Endothelial cell of umbilical vein (primary cell): ENCODE data around the gene MLC1. TPM values are rescaled to one million over a fixed set of nuclear protein-coding genes. Genes with fewer than 3 reads are reported as not detected.

Source experiments
- BruUV-seq: library from RNA; stranded (reverse); fragments of 400-500 nt; replicated peaks from 2 replicates; lab custom pipeline; 2021; lab: Mats Ljungman, UMichigan
- CTCF ChIA-PET: fragments of 300-600, 350-600 bp; sonication (Branson Sonifier 250); formaldehyde crosslinking; loops from one replicate; lab custom pipeline; 2021; ENCODE audit warnings: antibody characterized with exemption, inconsistent platforms; lab: Charles Lee
- POLR2A ChIA-PET: fragments of 300-600, 350-600 bp; sonication (Branson Sonifier 250); formaldehyde crosslinking; loops from one replicate; lab custom pipeline; 2021; ENCODE audit warnings: antibody characterized with exemption, inconsistent platforms; lab: Charles Lee
- DNase-seq: peaks from one replicate; pipeline ENCODE4 v3.0.0-alpha.2; 2011; ENCODE audit warnings: low read depth, low spot score
- FAIRE-seq: peaks from 2 replicates; lab custom pipeline; 2011; peaks lifted over from hg19 to GRCh38; lab: Jason Lieb, UNC
- H2AFZ ChIP-seq: 2 replicates; pipeline ENCODE4 v1.6.0; 2012; ENCODE audit warnings: low read depth, low read length, control low read depth, inconsistent platforms
- H3K27ac ChIP-seq: 2 replicates; pipeline ENCODE4 v1.5.1; 2011; ENCODE audit warnings: low read depth, mild to moderate bottlenecking, control low read depth, low read length, moderate library complexity; ENCODE audit not compliant: insufficient read depth
- H3K27me3 ChIP-seq, 2 experiments: 2 replicates each; pipeline versions ENCODE4 v1.6.0 to v1.6.1; 2011; ENCODE audit warnings: low read length in 2 of 2, mixed read lengths in 1 of 2; ENCODE audit not compliant: control insufficient read depth in 2 of 2, insufficient read depth in 2 of 2
- H3K36me3 ChIP-seq, 2 experiments: 2 replicates in 1 of 2; 3 replicates in 1 of 2; pipeline ENCODE4 v1.5.1; 2011; ENCODE audit warnings: low read length in 2 of 2, mild to moderate bottlenecking in 1 of 2, moderate library complexity in 1 of 2; ENCODE audit not compliant: control insufficient read depth in 2 of 2, insufficient read depth in 2 of 2; ENCODE audit errors: extremely low read depth in 1 of 2
- H3K4me1 ChIP-seq: 3 replicates; pipeline ENCODE4 v1.5.1; 2011; ENCODE audit warnings: mild to moderate bottlenecking, low read length; ENCODE audit not compliant: control insufficient read depth, insufficient read depth; ENCODE audit errors: extremely low read depth
- H3K4me2 ChIP-seq: 2 replicates; pipeline ENCODE4 v1.6.1; 2011; ENCODE audit warnings: low read length, control low read depth, mixed read lengths; ENCODE audit not compliant: insufficient read depth
- H3K4me3 ChIP-seq, 3 experiments: fragments of 200-600 bp in 1 of 3; sonication (generic), shearing (Covaris generic) in 1 of 3; replicated peaks in 1 of 3; 2 replicates each; pipeline ENCODE4 v1.5.1; 2011 to 2016; ENCODE audit warnings: control low read depth in 3 of 3, low read length in 3 of 3, mild to moderate bottlenecking in 2 of 3, inconsistent platforms in 1 of 3, low read depth in 1 of 3, moderate library complexity in 1 of 3; ENCODE audit not compliant: insufficient read depth in 1 of 3
- H3K79me2 ChIP-seq: 2 replicates; pipeline ENCODE4 v1.6.0; 2012; ENCODE audit warnings: low read length, inconsistent platforms; ENCODE audit not compliant: control insufficient read depth, insufficient read depth
- H3K9ac ChIP-seq: replicated peaks from 2 replicates; pipeline ENCODE3; 2011; ENCODE audit warnings: low read length, control low read depth; ENCODE audit not compliant: insufficient read depth; ENCODE audit errors: extremely low read depth
- H3K9me1 ChIP-seq: replicated peaks from 3 replicates; pipeline ENCODE4 v1.6.0; 2011; ENCODE audit warnings: mild to moderate bottlenecking, low read length; ENCODE audit not compliant: control insufficient read depth, insufficient read depth; ENCODE audit errors: extremely low read depth
- H3K9me3 ChIP-seq: replicated peaks from 2 replicates; pipeline ENCODE4 v1.5.1; 2012; ENCODE audit warnings: low read length, inconsistent platforms; ENCODE audit not compliant: control insufficient read depth, insufficient read depth
- H4K20me1 ChIP-seq: replicated peaks from 2 replicates; pipeline ENCODE3; 2011; ENCODE audit warnings: mild to moderate bottlenecking, low read length; ENCODE audit not compliant: control insufficient read depth, insufficient read depth; ENCODE audit errors: extremely low read depth
- EZH2 ChIP-seq: IDR thresholded peaks from 2 replicates; pipeline ENCODE4 v1.6.1; 2012; ENCODE audit warnings: borderline replicate concordance, low read depth, mild to moderate bottlenecking, moderate library complexity, low read length, inconsistent platforms; ENCODE audit not compliant: severe bottlenecking
- FOS ChIP-seq: IDR thresholded peaks from 2 replicates; pipeline ENCODE4 v1.6.1; 2011; ENCODE audit warnings: mild to moderate bottlenecking, low read length, moderate library complexity, borderline replicate concordance; ENCODE audit not compliant: insufficient read depth
- GATA2 ChIP-seq: IDR thresholded peaks from 2 replicates; pipeline ENCODE4 v1.7.0; 2011; ENCODE audit warnings: low read depth, mild to moderate bottlenecking, moderate library complexity, mixed read lengths, low read length; ENCODE audit not compliant: insufficient read length, insufficient read depth
- JUN ChIP-seq: IDR thresholded peaks from 2 replicates; pipeline ENCODE4 v1.6.1; 2011; ENCODE audit warnings: borderline replicate concordance, low read depth; ENCODE audit not compliant: insufficient read length, insufficient read depth
- MYC ChIP-seq: IDR thresholded peaks from one replicate; pipeline ENCODE4 v1.6.1; 2011; ENCODE audit warnings: mild to moderate bottlenecking, low read depth, low read length
- POLR2A ChIP-seq: IDR thresholded peaks from 2 replicates; pipeline ENCODE4 v1.6.1; 2012; ENCODE audit warnings: low read depth, mild to moderate bottlenecking, control low read depth, low read length
- POLR2AphosphoS5 ChIP-seq: IDR thresholded peaks from 2 replicates; pipeline ENCODE4 v1.6.1; 2012; ENCODE audit warnings: low read depth, mild to moderate bottlenecking, control low read depth, low read length, moderate library complexity; ENCODE audit not compliant: insufficient read depth
- dilution Hi-C: fragments of 300-500 bp; cut with MboI; formaldehyde crosslinking; loops from one replicate; pipeline ENCODE4 v1.15.0; 2019; ENCODE audit warnings: low sequenced_read_pairs; ENCODE audit not compliant: extremely low pct_ligation_motif_present
- intact Hi-C: fragments of 100-400 bp; cut with micrococcal nuclease; formaldehyde crosslinking; loops from one replicate; pipeline ENCODE4 v1.10.0; 2022
- polyA plus RNA-seq, 4 experiments: library from polyadenylated mRNA; depleted of rRNA in 3 of 4; stranded (reverse) in 3 of 4; unstranded in 1 of 4; fragments of >200 nt; gene quantifications; 2 replicates each; pipeline versions ENCODE4 v1.2.1 to v1.2.3, GENCODE V29; 2011 to 2012; ENCODE audit warnings: missing spikeins in 1 of 4
- total RNA-seq: library from RNA; stranded (reverse); gene quantifications from 2 replicates; pipeline ENCODE4 v1.2.3, GENCODE V29; 2021
- TF ChIP-seq, protein P1 (sequence below): IDR thresholded peaks from 2 replicates; pipeline ENCODE4 v1.6.1; 2011; ENCODE audit not compliant: insufficient read depth, insufficient read length
- TF ChIP-seq, protein P2 (sequence below), 2 donors: IDR thresholded peaks; 1 replicate in 1 of 2; 2 replicates in 1 of 2; pipeline ENCODE4 v1.5.1; 2011; ENCODE audit warnings: low read length in 2 of 2, mild to moderate bottlenecking in 2 of 2, moderate library complexity in 2 of 2, control low read depth in 1 of 2, inconsistent platforms in 1 of 2, low read depth in 1 of 2; ENCODE audit not compliant: insufficient read depth in 1 of 2; ENCODE audit errors: extremely low read depth in 1 of 2

Gene MLC1
- total and polyA plus RNA-seq, 2 donors (not counting 3 experiments of a cell fraction or from before 2014, with no cell fraction given): not detected

DNA sequence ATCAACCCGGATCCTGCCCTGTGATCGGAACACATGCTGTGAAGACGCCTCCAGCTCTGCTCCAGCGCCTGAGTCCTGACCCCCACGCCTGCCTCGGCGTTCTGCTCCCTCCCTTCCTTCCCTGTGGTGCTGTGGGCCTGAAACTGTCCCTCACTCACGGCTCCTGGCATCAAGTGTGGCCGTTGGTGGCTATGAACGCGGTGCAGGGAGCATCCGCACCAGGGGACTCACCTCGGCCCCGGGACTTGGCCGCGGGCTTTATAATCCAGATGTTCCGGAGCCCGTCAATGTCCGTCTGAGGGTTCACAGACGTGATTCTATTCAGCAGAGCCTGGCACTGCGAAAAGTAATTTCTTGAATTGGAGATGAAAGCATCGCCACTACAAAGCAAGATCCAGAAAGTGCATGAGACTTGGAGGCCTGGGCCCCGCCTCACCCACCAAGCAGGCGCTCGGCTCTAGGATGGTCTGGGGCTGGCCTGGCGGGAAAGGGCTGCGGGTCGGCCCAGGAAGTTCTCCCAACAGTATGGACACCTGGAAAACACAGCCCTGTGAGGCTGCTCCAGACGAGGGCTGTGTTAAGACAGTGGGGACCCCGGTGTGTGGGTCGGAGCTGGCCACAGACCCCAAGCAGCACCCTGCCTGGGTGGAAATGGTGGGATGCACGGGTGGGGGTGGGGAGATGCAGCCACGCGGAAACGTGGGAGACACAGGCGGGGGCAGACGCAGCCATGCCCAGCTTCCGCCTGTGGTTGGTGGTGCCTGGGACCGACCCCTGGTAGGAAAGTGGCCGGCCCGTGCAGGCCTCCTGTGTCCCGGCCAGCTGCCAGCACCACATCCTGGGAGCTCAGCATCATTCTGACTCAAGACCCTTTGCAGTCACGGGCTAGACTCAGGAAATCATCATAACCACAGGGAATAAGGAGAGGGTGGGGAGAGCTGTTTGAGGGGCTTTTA is 50.8 kb downstream of the MLC1 start:
- DNase-seq (no peak), FAIRE-seq (no peak)
- H3K9me1 ChIP-seq: no peaks in the 10 kb centered on the region
- CTCF ChIA-PET: interaction anchor here (1.3 kb wide), 1 partner anchor 103 kb away, joined by 4 read pairs; no protein-coding TSS in a partner anchor
- dilution Hi-C loops (no loop called here), intact Hi-C loops (loop anchor here (5.0 kb wide), 2 partner anchors 42 to 267 kb away; no protein-coding TSS in a partner anchor)
- BruUV-seq: no TSS peak
- H3K4me1 ChIP-seq: no peaks in the 10 kb centered on the region
- no peaks in the 10 kb centered on the region for H4K20me1 ChIP-seq
- H3K4me2 ChIP-seq: no peak overlapping the region
- no peak for TF ChIP-seq EZH2
- no peak for TF ChIP-seq MYC
- no peak overlapping the region for H3K9ac ChIP-seq
- no peaks in the 10 kb centered on the region for H3K27me3 ChIP-seq
- no peaks in the 10 kb centered on the region for H3K79me2 ChIP-seq
- H2AFZ ChIP-seq: no peak overlapping the region
- H3K9me3 ChIP-seq: no peaks in the 10 kb centered on the region
- no peaks in the 10 kb centered on the region for H3K36me3 ChIP-seq
- no peak overlapping the region for H3K4me3 ChIP-seq
- no peak overlapping the region for H3K27ac ChIP-seq
- POLR2A ChIA-PET: no interaction called here

DNA sequence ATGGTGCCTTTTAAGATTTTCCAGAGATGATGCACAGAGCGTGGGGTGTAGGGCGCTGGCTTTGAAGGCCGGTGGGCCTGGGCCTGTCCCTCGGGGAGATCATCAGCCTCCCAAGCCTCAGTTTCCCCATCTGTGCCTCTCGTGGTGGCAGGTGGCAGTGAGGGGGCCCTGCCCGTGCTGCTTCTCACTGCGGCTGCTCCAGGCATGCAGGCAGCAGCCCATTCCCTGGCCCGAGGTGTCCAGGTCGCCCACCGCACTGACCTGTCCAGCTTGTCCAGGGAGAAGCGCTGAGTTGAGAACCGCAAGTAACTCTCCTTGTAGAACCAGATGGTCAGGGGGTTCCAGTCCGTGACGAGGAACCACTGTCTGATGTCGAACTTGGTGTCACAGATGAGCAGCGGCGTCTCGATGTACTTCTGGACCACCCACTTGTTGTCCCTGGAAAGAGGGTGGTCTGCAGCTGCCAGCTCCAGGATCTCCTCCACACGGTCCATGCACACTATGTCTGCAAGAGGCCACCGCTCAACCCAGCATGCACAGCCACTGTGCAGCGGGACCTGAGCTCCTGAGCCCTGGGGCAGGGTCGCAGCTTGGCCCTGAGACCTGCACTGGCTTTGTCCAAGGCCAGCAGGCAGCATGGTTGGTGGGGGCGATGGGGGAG is 52.2 kb downstream of the MLC1 start:
- Histone ChIP-seq H3K9me1 (no peaks in the 10 kb centered on the region), H3K36me3 (no peaks in the 10 kb centered on the region), H3K79me2 (no peaks in the 10 kb centered on the region), H3K4me3 (no peak overlapping the region), H2AFZ (no peak overlapping the region), H3K9me3 (no peaks in the 10 kb centered on the region), H3K27ac (no peak overlapping the region), H3K9ac (no peak overlapping the region), H3K4me2 (no peak overlapping the region), H3K27me3 (no peaks in the 10 kb centered on the region), H3K4me1 (no peaks in the 10 kb centered on the region), H4K20me1 (no peaks in the 10 kb centered on the region)
- dilution Hi-C loops (no loop called here), intact Hi-C loops (loop anchor here (5.0 kb wide), 2 partner anchors 41 to 266 kb away; no protein-coding TSS in a partner anchor)
- CTCF ChIA-PET: no interaction called here
- DNase-seq: no peak
- POLR2A ChIA-PET: no interaction called here
- no peak for FAIRE-seq
- TF ChIP-seq FOS (no peak), EZH2 (no peak), JUN (no peak), POLR2AphosphoS5 (no peak), MYC (no peak), GATA2 (no peak), POLR2A (no peak)
- TF ChIP-seq, protein P1, sequence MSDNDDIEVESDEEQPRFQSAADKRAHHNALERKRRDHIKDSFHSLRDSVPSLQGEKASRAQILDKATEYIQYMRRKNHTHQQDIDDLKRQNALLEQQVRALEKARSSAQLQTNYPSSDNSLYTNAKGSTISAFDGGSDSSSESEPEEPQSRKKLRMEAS: no peak
- TF ChIP-seq, protein P2, sequence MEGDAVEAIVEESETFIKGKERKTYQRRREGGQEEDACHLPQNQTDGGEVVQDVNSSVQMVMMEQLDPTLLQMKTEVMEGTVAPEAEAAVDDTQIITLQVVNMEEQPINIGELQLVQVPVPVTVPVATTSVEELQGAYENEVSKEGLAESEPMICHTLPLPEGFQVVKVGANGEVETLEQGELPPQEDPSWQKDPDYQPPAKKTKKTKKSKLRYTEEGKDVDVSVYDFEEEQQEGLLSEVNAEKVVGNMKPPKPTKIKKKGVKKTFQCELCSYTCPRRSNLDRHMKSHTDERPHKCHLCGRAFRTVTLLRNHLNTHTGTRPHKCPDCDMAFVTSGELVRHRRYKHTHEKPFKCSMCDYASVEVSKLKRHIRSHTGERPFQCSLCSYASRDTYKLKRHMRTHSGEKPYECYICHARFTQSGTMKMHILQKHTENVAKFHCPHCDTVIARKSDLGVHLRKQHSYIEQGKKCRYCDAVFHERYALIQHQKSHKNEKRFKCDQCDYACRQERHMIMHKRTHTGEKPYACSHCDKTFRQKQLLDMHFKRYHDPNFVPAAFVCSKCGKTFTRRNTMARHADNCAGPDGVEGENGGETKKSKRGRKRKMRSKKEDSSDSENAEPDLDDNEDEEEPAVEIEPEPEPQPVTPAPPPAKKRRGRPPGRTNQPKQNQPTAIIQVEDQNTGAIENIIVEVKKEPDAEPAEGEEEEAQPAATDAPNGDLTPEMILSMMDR (IDR thresholded peaks at IDR 0.05; ENCODE audit: extremely low read depth in 1 of 2, insufficient read depth in 1 of 2, low read depth in 1 of 2, low read length in 2 of 2): no peak
- BruUV-seq: no TSS peak
